AML-193 (cell line): Measurements from ENCODE around the gene WDFY1.

Source experiments
- DNase-seq, 2 experiments: peaks; one replicate each; lab custom pipeline; 2025; lab: John Stamatoyannopoulos, UW

Gene WDFY1, protein sequence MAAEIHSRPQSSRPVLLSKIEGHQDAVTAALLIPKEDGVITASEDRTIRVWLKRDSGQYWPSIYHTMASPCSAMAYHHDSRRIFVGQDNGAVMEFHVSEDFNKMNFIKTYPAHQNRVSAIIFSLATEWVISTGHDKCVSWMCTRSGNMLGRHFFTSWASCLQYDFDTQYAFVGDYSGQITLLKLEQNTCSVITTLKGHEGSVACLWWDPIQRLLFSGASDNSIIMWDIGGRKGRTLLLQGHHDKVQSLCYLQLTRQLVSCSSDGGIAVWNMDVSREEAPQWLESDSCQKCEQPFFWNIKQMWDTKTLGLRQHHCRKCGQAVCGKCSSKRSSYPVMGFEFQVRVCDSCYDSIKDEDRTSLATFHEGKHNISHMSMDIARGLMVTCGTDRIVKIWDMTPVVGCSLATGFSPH

DNA sequence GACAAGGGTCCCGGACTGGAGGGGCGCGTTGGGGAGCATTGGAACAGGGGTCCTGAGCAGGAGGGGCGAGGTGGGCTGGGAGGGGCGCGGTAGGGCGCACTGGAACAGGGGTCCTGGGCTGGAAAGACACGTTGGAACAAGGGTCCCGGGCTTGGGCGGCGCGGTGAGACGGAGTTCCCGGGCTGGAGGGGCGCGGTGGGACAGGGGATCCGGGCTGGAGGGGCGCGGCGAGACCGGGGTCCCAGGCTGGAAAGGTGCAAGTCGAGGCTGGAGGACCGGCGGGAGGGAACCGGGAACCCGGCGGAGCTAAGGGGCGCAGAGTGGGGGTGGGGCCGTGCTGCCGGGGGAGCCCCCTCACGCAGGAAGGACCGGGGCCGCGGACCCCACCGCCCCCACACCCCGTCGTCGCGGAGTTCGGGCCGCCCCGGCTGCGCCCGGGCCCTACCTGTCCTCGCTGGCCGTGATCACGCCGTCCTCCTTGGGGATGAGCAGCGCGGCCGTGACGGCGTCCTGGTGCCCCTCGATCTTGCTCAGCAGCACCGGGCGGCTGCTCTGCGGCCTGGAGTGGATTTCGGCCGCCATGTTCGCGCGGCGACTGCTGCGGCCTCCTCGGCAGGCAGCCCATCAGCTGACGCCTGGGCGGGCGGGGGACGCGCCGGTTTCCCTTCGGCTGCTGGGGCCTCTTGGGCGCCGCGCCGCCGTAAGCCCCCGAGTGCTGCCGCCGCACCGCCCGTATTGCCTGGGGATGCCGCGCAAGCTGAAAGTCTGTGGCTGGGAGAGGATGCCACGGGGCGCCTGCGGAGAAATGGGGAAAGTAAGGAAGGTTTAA, at the start of gene WDFY1:
TSS of gene WDFY1 (minus strand) at position 633 of the 829 bp plus-strand sequence. CDS start at position 582, 51 bp downstream.
- peak; percentile 61 to 84 for DNase-seq

DNA sequence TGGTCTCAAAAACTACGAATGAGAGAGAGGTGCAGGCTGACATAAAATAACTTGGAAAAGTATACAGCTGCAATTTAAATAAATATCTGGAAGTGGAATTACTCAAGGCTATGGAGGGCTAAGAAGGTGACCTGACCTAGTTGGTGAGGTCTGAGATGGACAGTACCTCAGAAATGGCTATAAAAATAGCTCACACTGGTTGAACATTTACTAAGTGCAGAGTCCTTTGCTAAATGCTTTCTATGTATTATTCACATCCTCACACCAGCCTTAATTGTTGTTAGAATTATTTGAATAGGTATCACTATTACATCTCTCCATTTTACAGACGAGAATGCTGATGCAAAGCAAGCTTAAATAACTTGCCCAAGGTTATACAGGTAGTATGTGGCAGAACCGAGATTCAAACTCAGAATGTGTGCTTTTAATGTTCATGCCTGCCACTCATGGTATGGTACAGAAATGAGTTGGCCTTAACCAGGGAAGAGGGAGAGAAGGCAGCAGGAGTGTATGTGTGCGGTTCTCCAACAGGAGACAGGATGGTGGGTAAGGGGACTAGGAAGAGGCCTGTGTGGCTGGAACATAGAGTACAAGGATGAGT, 49.5 kb upstream of the WDFY1 start:
- no peak for DNase-seq

DNA sequence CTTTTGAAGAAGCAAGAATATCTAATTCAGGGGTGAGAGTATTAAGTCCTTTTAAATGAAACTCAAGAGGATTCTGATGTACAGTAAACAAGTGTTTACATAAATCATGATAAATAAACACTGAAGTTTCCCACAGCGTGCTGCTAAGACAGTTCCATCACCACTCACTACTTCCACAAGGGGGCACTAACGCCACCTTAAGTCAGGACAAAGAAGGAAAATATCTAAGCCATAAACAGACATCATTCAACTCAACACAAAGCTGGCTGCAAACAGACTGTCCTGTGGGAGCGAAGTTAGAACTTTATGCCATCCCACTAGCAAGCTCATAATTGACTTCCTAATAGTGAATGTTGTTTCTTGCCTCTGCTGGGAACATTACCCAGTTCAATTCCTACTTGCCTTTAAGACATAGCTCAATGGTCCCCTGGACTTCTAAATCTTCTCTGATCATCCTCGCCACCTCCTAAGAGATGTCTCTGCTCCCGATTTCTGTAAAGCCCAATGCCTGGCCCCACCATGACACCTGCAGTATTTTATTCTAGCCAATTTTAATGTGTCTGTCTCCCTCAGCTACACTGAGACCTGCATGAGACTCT, 48.6 kb upstream of the WDFY1 start:
- DNase-seq: peak; percentile 52 to 58

DNA sequence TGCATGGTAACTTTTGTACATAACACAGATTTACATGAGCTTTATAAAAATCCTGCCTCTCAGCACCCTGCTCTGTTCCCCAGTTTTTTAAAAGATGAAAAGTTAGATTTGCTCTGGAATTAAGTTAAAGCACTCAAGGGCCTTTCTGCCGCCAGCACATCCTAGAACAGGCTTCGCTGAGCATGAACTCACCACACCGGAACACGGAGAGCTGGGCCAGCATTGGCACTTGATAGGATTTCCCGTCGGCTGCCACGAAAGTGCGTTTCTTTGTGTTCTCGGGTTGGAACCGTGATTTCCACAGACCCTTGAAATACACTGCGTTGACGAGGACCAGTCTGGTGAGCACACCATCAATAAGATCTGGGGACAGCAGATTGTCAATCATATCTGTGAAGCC, 46.5 kb upstream of the WDFY1 start:
- no peak for DNase-seq

DNA sequence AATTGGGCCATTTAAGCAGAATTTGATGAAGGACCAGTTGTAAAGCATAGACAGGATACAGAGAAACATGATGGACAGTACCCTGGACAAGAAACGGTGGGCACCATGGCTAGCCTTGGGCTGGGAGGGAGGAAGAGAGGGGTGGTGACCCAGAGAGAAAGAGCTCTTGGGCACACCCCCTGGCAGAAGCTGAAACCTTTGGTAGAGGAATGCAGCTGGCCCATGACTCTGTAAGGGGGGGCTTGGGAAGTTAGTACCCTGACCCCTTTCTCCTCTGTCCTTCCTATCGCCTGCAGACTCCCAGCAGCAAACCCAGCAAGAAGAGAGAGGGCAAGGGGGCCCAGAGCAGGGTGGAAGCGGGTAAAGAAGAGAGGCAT, 44.7 kb upstream of the WDFY1 start:
- no peak for DNase-seq

DNA sequence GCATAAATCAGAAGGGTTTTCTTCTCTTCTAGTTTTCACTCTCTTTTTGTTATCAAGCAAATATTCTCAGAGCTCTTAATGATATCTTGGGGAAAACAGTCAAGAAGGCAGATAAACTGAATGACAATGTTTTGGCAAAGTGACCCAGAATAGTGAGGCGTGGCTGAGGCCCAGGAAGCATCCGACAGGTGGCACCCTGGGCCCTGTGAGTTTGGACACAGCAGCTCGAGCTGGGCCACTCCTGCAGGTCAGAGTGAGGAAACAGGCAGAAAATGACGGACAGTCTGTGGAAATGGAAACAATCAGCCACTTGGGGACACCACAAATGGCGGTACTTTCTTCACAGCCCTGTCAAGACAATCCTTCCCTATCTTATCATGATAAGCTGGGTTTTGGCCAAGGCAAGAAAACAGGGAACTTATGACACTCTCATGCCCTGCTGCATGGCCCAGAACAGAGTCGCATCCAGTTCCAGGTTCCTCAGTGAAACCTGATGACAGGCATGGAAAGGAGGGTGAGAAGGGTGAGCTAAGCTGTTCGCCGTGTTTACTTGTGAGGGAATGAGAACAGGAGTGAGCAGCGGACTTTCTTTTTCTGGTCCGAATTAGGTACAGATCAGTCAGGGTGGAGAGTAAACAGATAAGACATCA, 44.2 kb upstream of the WDFY1 start:
- no peak for DNase-seq

DNA sequence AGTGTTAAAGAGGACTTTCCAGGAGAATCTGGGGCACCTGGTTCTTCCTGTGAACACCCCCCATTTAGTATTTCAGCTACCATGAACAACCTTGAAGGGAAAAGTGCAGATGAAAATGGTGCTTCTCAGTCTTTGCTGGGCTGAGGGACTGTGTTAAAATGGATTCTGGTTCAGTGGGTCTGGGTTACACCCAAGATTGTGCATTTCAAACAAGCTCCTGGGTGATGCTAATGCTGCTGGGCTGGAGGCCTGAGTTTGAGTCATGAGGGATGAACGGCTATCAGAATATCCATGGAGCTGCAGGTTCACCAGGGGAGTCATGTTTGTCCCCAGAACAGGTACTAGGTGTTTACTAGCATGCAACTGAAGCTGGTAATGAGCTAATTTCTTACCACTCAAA, 36.1 kb upstream of the WDFY1 start:
- DNase-seq: no peak

DNA sequence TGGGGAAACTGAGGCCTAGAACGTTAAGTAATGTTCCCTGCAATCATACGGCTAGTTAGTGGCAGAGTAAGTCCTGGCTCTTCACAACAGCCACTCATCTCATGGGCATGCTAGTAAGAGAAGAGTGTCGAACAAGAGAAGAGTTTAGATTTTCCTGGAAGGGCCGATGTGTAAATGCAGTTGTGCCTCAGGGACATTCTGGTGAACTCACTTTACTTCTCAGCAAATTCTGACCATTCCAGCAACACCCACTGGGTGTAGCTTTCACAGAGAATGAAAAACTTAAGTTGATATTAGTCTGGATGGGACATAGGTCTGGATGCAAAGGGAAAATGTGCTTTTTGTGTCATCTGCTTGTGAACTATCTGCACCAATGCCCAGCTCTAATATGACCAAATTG, 35.7 kb upstream of the WDFY1 start:
- DNase-seq: no peak

DNA sequence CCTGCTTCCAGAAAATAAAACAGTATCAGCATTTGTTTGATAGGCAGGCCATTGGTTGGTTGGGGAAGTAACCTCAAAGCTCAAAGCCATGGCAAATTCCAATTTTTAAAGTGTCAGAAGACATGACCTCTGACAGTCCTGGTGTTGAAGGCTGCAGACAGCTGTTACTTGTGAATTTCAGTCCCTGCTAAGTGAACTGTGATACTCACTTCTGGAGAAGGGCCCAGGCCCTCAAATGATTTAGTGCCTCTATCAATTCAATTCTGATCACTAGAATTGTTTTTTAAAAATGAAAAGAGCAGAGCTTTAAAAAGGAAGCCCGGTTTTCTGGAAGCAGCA, 35.2 kb upstream of the WDFY1 start:
- DNase-seq: no peak

DNA sequence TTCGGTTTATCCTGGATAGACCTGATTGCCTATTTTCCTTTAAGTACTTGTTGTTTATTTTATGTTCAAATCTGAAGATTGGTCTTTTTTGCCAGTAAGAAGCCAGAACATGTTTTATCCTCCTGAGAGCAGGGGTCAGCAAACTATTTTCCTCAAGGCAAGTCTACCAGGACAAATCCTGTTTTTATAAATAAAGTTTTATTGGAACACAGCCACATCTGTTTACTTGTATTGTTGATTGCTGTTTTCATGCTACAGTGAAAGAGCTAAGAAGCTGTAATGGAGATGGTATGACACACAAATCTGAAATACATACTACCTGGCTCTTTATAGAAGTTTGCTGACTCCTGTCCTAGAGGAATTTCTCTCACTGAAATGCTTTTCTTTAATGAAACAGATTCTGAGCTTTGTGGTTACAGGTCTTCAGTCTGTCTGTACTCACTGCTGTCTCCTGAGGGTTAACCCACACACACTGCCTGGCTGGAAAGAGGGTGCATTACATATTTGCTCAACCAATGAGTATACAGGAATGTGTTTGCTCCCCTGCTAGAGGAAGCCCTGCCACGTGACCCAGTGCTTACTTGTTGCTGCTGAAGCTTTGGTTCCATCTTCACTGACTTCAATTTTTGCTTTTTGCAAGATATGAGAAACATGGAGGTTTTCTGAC, 34.7 kb upstream of the WDFY1 start:
- DNase-seq: no peak

DNA sequence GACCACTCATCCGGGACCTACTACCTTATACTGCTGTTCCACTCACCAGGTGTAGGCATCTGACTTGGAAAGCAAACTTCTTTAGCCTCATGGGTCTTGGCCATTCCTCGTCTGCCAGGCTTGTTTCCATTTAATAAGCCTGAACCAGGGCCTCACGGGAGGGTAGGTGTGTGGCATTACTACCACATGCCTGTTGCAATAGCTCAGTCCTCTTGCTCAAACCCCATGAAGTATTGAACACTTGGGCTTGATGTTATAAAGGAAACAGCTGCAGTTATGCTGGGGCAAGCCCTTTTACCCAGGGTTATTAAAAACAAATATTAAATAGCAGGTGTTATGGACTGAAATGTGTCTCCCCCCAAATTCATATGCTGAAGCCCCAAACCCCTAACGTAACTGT, 33.3 kb upstream of the WDFY1 start:
- DNase-seq: peak in 1 of 2 experiments; percentile 27

DNA sequence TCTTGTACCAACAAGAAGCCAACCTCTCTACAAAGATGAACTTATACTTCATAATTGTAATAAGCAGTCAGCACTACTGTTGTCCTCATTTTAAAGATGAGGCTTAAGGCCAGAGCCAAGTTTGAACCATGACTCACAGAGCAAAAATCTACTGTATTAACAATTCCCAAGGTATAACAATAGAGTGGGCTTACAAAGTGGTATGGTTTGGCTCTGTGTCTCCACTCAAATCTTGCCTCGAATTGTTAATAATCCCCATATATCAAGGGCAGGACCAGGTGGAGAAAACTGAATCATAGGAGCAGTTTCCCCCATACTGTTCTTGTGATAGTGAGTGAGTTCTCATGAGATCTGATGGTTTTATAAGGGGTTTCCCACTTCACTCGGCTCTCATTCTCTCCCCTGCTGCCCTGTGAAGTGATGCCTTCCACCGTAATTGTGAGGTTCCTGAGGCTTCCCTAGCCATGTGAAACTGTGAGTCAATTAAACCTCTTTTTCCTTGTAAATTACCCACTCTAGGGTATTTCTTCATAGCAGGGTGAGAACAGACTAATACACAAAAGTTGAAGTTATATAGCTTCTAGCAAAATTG, 31.6 kb upstream of the WDFY1 start:
- DNase-seq: no peak

DNA sequence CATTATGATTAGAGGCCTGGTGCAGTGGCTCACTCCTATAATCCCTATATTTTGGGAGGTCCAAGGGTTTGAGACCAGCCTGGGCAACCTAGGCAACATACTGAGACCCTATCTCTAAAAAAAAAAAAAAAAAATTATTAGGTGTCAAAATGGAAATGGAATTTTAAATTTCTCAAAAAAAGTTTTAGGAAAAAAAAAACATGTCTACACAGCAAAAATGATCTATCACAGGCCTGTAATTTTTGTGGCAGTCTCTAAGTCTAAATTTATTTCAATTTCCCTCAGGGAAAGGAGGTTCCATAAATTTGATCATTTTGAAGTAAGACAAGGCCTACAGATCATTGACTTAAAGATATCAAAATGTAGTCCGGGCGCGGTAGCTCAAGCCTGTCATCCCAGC, 28.5 kb upstream of the WDFY1 start:
- no peak for DNase-seq

DNA sequence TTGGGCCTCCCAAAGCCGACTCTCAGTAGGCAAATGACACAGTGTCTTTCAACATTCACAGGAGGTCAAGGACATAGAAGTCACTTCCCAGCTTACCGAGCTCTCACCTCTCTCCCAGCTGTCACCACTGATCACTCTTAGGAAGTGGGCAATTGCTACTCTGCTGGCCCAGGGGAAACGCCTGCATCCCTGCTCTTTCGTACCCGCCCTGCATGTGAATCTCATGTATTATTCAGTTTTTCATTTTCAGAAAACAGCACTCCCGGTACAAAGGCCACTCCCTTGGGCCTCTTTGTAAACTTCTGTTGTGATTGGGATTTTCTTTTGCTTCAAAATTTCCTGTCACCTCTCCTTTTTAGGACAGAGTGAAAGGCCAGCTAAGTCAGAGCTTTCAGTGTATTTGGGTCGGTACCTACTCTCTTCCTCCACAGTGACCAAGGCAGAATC, 27.5 kb upstream of the WDFY1 start:
- DNase-seq: no peak

DNA sequence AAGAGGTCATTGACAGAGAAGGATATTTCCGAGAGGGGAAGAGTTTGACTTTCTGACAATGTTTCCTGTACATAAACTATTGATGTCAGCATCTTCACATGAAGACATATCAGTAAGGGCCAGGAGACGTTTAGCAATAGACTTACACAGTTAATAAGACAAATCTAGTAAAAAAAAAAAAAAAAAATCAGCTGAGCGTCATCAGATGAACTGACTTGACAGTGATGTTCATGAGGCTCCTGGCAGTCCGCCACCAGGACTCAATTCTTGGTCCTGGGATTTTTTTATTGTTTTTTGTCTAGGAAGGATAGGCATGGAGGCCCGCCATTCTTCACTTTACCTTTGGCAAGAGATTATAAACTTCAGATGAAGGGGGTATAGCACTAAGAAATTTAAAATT, 26.6 kb upstream of the WDFY1 start:
- no peak for DNase-seq

DNA sequence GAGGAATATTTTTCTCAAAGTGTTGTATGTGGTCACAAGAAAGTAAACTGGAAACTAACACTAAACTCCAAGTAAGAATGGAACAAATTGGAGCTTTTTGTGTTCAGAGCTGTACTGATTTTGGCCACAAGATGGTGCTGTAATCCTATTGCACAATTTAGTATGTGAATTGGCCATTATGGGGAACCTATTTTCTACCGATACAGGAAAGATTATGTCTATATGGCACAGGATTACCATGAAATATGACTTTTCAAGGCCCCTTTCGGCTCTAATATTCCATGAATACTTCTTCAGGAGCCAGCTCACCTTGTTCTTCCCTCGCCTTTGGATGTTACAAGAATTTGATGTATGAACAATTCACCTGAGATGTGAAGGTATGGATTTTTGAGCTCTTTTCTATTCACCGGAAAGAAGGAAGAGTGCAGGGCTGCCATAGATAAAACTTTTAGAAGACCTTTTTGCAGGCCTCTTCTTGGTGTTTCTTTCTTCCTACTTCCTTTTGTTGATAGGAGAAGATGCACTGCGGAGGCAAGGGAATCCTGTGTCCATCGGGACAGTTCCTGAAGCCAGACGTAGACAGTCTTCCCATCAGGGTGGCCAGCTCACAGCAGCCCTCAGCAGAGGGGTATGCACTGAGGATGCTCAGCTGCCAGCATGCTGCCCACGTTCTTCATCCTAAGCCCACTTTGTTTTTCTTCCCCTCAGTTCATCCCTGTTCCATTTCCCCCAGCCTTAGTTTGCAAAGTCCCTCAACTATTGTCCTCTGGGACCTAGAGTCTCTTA, 25.4 kb upstream of the WDFY1 start:
- peak; percentile 60 to 62 for DNase-seq

DNA sequence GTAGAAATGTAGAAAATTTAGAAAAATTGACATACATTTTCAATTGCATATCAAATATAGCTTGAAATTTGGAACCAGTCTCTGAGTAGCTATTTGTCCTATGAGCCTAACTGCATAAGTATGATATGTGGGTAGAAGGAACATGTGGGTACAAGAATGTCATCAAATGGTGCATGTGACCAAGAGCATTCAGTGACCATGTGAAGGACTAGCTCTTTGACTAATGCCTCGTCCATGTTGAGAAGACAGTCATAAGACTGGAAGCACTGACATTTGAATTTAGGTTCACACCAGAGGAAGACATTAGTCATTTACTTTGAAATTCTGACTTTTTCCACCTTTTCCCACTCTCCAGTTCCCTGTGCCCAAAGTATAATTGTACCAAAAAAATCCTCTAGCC, 24.7 kb upstream of the WDFY1 start:
- DNase-seq: no peak

DNA sequence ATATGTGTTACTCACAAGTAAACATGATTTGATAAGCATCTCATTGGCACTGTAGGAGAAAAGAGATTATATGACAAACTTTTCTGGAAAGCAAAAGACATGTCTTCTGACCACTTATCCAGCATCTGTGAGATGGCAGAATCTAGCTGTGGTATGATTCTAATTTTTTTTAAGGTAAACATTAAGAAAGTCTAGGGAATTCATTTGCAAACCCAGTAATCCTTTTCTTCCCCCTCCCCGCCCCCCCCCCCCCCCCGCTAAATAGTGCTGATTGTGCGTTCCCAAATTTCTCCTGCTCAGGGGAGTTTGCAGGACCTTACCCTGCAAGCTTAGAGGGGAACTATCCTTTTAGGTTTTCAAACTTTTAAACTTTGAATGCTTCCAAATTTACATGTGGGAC, 24.2 kb upstream of the WDFY1 start:
- no peak for DNase-seq

DNA sequence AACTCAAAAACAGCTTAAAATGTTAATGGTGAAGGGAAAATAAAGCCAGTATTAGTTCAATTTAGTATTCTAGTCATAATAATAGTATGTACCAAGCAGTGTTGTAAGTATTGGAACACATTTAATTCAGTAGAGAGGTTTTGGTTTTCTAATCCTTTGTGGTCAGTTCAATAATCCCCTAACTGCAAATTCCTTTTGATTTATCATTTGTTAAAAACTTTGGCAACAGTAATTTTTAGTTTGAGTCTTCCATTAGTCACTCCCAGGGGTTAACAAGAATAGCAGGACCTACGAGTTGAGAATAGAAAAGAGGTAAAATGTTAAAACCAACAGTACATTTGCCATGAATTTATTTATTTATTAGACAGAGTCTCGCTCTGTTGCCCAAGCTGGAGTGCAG, 22.8 kb upstream of the WDFY1 start:
- no peak for DNase-seq

DNA sequence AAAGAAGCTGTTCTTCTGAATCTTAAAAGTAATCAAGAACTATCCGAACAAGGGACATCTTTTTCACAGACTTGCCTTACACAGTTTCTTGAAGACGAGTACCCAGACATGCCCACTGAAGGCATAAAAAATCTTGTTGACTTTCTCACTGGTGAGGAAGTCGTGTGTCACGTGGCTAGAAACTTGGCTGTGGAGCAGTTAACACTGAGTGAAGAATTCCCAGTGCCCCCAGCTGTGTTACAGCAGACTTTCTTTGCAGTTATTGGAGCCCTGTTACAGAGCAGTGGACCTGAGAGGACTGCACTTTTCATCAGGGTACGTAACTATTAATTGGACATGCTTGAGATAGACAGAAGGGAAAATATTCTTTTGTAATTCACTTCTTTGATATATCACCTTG, 14.6 kb upstream of the WDFY1 start:
- no peak for DNase-seq
